ENCODE results near the gene TNFRSF1B.

Gene TNFRSF1B

GRCh38 chr1:12169442-12170135, 2.8 kb downstream of the TNFRSF1B start:
- peaks cover 68% of the 10 kb centered on the region for H3K36me3 Mint-ChIP-seq (ENCODE audit: insufficient read depth)
- ATAC-seq (replicated peaks) (no peak), DNase-seq (no peak)
- peak overlapping the region; percentile 99 to 100 for H3K4me3 Mint-ChIP-seq
- no peaks in the 10 kb centered on the region for H3K27me3 Mint-ChIP-seq
- peaks cover 70 to 76% of the 10 kb centered on the region in 2 donors for H3K4me1 Mint-ChIP-seq (ENCODE audit: low read depth in 2 of 2)
- H3K9me3 Mint-ChIP-seq, result no peaks in the 10 kb centered on the region
- H3K27ac Mint-ChIP-seq, result peak overlapping the region; percentile 99

DNA sequence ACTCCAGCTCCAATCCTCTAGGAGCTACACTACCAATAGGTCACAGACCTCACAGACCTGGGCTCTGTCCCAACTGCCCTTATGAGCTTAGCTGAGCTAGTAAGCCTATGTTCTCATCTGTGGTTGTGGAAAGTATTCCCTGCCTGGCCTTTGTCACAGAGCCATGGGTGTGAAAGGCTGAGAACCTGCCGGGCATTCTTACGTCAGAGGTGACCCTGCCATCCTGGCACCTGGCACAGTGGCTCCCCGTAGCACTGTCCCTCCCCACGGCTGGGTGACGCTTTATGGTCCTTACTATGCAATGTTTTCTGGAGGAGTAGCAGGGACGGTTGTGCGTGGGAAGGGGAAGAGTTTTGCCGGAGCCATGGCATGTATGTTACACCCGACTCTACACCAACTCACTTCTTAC, 3.5 kb downstream of the TNFRSF1B start:
- ATAC-seq (replicated peaks) (no peak), DNase-seq (no peak)
- no peaks in the 10 kb centered on the region for H3K27me3 Mint-ChIP-seq
- H3K36me3 Mint-ChIP-seq (ENCODE audit: insufficient read depth), result peaks cover 73% of the 10 kb centered on the region
- peak overlapping the region; percentile 99 for H3K27ac Mint-ChIP-seq
- peaks cover 70 to 76% of the 10 kb centered on the region in 2 donors for H3K4me1 Mint-ChIP-seq (ENCODE audit: low read depth in 2 of 2)
- H3K9me3 Mint-ChIP-seq, result no peaks in the 10 kb centered on the region
- peak overlapping the region; percentile 99 to 100 for H3K4me3 Mint-ChIP-seq

DNA sequence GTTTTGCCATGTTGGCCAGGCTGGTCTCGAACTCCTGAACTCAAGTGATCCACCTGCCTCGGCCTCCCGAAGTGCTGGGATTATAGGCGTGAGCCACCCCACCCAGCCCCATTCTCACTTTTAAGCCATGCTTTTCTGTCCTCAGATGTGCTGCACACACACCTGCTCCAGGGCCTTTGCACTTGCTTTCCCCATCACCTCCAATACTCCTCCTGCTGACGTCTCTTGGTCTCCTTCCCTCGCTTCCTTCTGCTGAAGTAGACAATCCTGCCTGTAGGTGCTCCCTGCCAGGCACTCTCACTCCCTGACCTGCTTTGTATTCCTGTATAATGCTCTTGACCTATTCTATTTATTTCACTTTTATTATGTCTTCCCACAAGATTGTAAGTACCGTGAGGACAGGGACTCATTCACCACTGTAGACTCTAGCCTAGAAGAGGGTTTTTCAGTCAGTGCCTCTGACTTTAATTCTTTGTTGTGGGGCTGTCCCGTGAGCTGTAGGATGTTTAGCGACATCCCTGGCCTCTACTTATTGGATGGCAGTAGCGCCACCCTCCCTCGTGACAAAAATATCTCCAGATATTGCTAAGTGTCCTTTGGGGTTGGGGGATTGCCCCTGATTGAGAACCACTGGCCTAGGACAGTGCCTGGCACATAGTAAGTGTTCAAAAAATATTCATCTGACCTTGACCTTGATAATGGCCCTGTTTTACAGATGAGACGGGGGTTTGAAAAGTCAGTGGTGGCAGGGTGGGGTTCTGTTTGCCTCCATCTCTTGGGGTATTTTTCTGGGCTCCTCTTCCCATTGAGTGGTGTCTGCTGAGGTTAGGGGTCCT, 4.6 kb downstream of the TNFRSF1B start:
- peak; percentile 33 to 39 (median 33) for DNase-seq
- H3K27me3 Mint-ChIP-seq, result no peaks in the 10 kb centered on the region
- peak; percentile 13 for ATAC-seq (replicated peaks)
- H3K4me1 Mint-ChIP-seq (ENCODE audit: low read depth in 2 of 2), result peaks cover 76 to 81% of the 10 kb centered on the region in 2 donors
- peak overlapping the region; percentile 88 to 99 for H3K4me3 Mint-ChIP-seq
- H3K27ac Mint-ChIP-seq, result peak overlapping the region; percentile 99
- no peaks in the 10 kb centered on the region for H3K9me3 Mint-ChIP-seq
- H3K36me3 Mint-ChIP-seq (ENCODE audit: insufficient read depth), result peaks cover 75% of the 10 kb centered on the region

GRCh38 chr1:12172042-12172851, 5.5 kb downstream of the TNFRSF1B start:
- Mint-ChIP-seq H3K36me3 (ENCODE audit: insufficient read depth) (peaks cover 76% of the 10 kb centered on the region), H3K27me3 (no peaks in the 10 kb centered on the region), H3K4me1 (ENCODE audit: low read depth in 2 of 2) (peaks cover 76 to 85% of the 10 kb centered on the region in 2 donors), H3K4me3 (peak overlapping the region; percentile 88 to 99), H3K27ac (peak overlapping the region; percentile 99), H3K9me3 (no peaks in the 10 kb centered on the region)
- ATAC-seq (replicated peaks) (peak; percentile 2), DNase-seq (peak; percentile 29 to 30 (median 30))

- no peaks in the 10 kb centered on the region for H3K9me3 Mint-ChIP-seq
- peak overlapping the region; percentile 88 to 99 for H3K4me3 Mint-ChIP-seq
- peak overlapping the region; percentile 99 for H3K27ac Mint-ChIP-seq
- H3K36me3 Mint-ChIP-seq (ENCODE audit: insufficient read depth), result peaks cover 76% of the 10 kb centered on the region
- DNase-seq (no peak), ATAC-seq (replicated peaks) (no peak)
- H3K4me1 Mint-ChIP-seq (ENCODE audit: low read depth in 2 of 2), result peaks cover 79 to 86% of the 10 kb centered on the region in 2 donors
- H3K27me3 Mint-ChIP-seq, result no peaks in the 10 kb centered on the region
These were observed 6.3 kb downstream of the TNFRSF1B start for GRCh38 chr1:12173041-12173509.

GRCh38 chr1:12173631-12174121, 6.9 kb downstream of the TNFRSF1B start:
- peak; percentile 59 for ATAC-seq (replicated peaks)
- Mint-ChIP-seq H3K36me3 (ENCODE audit: insufficient read depth) (peaks cover 78% of the 10 kb centered on the region), H3K4me1 (ENCODE audit: low read depth in 2 of 2) (peaks cover 82 to 88% of the 10 kb centered on the region in 2 donors), H3K9me3 (no peaks in the 10 kb centered on the region), H3K4me3 (peak overlapping the region; percentile 88 to 99), H3K27me3 (no peaks in the 10 kb centered on the region), H3K27ac (peak overlapping the region; percentile 99)
- peak; percentile 97 to 99 (median 97) for DNase-seq

DNA sequence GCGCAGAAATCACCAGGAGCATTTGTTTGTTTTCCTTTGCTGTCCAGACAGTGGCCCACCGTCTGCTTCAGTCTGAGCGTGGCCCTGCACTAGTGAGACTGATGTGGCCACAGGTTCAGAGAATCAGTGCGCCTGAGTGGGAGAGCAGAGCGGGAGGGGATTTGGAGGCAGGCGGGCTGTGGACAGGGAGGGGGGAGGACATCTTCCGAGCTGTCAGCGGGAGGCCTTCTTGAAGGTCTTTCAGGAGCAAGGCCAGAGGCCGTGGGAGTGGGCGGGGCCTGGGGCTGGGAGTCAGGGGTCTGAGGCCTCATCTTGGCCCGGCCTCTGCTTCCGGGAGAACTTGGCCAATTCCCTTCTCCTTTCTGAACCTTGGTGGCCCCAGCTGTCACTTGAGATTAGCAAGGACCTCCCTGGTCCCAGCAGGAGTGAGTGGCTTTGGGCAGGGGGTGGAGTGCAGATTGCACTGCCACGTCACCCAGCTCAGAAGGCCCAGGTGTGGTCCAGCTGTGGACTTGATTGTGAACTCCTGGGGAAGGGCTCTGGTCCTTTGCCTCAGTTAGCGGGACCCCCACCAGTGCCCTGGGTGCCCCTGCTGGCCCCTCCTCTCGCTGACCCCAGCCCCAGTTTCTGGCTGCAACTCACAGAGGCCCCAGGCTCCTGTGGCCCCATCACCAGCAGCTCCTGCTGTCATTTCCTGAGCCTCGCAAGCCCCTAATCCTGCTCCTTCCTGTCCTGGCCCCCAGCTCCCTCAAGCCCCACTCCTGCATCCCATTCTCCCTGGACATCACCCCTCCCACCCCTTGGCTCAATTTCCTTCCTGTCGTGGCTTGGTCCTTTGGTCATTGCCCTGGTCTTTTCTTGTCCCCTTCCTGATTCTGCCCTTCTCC, 8.4 kb downstream of the TNFRSF1B start:
- Mint-ChIP-seq H3K36me3 (ENCODE audit: insufficient read depth) (peaks cover 83% of the 10 kb centered on the region), H3K9me3 (no peaks in the 10 kb centered on the region), H3K4me3 (peak overlapping the region; percentile 88 to 99), H3K27ac (peak overlapping the region; percentile 99), H3K4me1 (ENCODE audit: low read depth in 2 of 2) (peaks cover 78 to 85% of the 10 kb centered on the region in 2 donors), H3K27me3 (no peaks in the 10 kb centered on the region)
- no peak for DNase-seq
- ATAC-seq (replicated peaks), result no peak

DNA sequence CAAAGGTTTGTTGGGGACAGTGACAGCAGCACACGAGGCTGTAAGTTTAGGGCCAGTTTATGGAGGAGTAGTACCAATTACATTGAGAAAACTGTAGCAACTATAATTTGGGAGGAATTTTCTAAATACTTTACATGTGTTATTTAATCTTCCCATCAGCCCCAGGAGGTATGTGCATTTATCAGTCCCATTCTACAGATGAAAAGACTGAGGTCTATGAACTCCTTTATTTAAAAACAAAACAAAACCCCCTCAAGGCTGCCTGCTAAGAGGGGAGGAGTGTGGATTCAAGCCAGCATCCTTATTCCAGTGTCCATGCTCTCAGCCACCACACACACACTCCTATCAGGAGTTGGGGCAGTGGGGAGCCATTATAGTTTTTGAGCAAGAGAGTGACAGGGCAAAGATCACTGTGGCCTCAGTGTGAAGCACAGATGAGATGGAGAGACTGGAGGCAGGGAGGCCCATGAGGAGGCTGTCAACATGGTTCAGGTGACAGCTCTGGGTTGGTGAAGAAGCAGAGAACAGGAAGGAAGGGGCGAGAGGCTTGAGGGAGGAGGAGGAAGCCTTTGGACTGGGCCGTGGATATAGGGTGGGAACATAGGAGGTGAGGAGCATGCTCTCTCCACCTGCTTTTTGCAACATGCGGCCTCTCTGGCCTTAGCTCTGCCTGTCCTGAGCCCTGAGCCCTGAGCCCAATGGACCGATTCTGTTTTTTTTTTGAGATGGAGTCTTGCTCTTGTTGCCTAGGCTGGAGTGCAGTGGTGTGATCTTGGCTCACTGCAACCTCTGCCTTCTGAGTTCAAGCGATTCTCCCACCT, 9.7 kb downstream of the TNFRSF1B start:
- DNase-seq (no peak), ATAC-seq (replicated peaks) (no peak)
- Mint-ChIP-seq H3K4me3 (peak overlapping the region; percentile 88 to 99), H3K9me3 (no peaks in the 10 kb centered on the region), H3K4me1 (ENCODE audit: low read depth in 2 of 2) (peaks cover 78 to 79% of the 10 kb centered on the region in 2 donors), H3K27me3 (no peaks in the 10 kb centered on the region), H3K27ac (peak overlapping the region; percentile 99), H3K36me3 (ENCODE audit: insufficient read depth) (peaks cover 78% of the 10 kb centered on the region)

GRCh38 chr1:12177156-12177998, 10.6 kb downstream of the TNFRSF1B start:
- Mint-ChIP-seq H3K27ac (peak overlapping the region; percentile 99), H3K9me3 (no peaks in the 10 kb centered on the region), H3K27me3 (no peaks in the 10 kb centered on the region), H3K4me1 (ENCODE audit: low read depth in 2 of 2) (peaks cover 78 to 79% of the 10 kb centered on the region in 2 donors), H3K36me3 (ENCODE audit: insufficient read depth) (peaks cover 77% of the 10 kb centered on the region), H3K4me3 (peak overlapping the region; percentile 88 to 99)
- ATAC-seq (replicated peaks), result peak; percentile 0
- peak in 1 of 3 experiments; percentile 28 for DNase-seq

DNA sequence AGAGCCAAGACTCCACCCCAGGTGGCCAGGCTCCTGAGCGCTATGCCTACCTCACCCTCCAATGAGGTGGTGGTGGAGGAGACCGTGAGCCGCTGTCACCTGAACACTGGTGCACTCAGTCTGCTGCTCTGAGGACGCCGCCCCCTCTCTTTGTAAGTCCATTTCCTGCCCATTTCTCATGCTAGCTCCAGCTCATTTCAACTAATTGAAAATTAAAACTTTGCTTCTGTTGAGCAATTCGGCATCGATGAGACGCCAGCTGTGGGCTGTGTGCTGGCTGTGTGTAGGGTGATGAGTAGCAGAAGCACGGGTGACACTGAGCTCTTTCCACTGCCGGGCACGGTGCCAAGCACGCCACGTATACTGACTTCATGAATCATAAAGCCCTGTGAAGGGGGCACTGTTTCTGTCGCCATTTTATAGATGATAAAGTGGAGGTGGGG, 11.2 kb downstream of the TNFRSF1B start:
- Mint-ChIP-seq H3K9me3 (no peaks in the 10 kb centered on the region), H3K4me1 (ENCODE audit: low read depth in 2 of 2) (peaks cover 77 to 78% of the 10 kb centered on the region in 2 donors), H3K27me3 (no peaks in the 10 kb centered on the region), H3K36me3 (ENCODE audit: insufficient read depth) (peaks cover 79% of the 10 kb centered on the region), H3K4me3 (peak overlapping the region; percentile 88 to 99), H3K27ac (peak overlapping the region; percentile 99)
- peak; percentile 65 for ATAC-seq (replicated peaks)
- DNase-seq, result peak; percentile 85 to 91 (median 89)

DNA sequence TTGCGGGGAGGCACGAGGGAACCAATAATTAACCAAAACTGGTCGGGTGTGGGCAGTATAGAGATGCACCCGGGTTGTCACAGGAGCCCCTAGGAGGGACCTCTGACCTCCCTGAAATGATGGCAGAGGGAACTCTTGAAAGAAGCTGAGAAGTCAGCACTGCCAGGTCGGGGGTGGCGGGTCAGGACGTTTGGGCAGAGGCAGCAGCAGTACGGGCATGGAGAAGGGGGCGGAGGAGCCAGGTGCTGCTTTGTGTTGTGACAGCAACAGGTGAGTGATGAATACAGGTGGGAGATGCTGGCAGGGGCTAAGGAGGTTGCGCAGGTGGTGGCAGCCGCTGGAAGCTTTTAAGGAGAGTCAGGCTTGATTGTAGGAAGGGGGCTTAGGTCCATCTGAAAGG, 11.7 kb downstream of the TNFRSF1B start:
- H3K9me3 Mint-ChIP-seq, result no peaks in the 10 kb centered on the region
- ATAC-seq (replicated peaks) (peak; percentile 0), DNase-seq (peak in 1 of 3 experiments; percentile 24)
- peak overlapping the region; percentile 88 to 99 for H3K4me3 Mint-ChIP-seq
- peaks cover 81% of the 10 kb centered on the region for H3K36me3 Mint-ChIP-seq (ENCODE audit: insufficient read depth)
- H3K27ac Mint-ChIP-seq, result peak overlapping the region; percentile 99
- no peaks in the 10 kb centered on the region for H3K27me3 Mint-ChIP-seq
- peaks cover 75 to 76% of the 10 kb centered on the region in 2 donors for H3K4me1 Mint-ChIP-seq (ENCODE audit: low read depth in 2 of 2)
